Activated gamma-delta T cell treated with anti-CD3 and anti-CD28 coated beads, Interleukin-2, amount 50 U/mL, for 16 hours (primary cell): ENCODE data around the gene HELLS.
"Not testable (repeated sequence)": the region's sequence is repeated elsewhere in the genome, so short reads cannot be mapped to it uniquely, and the experiment has no call there.

Experiments used
- DNase-seq: peaks from one replicate; pipeline ENCODE4 v3.0.0-alpha.2; 2020; ENCODE audit warnings: low read depth

Gene HELLS

DNA sequence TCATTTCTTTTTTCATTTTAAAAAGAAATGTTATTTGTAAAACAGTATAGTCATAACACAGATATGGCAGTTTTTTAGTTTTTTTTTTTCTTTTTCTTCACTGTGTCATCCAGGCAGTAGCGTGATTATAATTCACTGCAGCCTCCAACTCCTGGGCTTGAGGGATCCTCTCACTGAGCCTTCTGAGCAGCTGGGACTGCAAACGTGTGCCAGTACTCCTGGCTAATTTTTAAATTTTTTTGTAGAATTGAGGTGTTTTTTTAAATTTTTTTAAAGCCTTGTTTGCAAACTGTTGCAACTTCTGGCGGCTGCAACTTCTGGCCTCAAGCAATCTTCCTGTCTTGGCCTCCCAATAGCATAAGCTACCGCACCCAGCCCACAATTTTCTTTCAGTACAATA is 63.0 kb downstream of the HELLS start:
- no peak for DNase-seq

GRCh38 chr10:94614558-94614957 is 69.0 kb downstream of the HELLS start:
- no peak for DNase-seq

GRCh38 chr10:94617389-94617944 is 71.9 kb downstream of the HELLS start:
- no peak for DNase-seq

GRCh38 chr10:94622666-94623205 is 77.1 kb downstream of the HELLS start:
- no peak for DNase-seq

DNA sequence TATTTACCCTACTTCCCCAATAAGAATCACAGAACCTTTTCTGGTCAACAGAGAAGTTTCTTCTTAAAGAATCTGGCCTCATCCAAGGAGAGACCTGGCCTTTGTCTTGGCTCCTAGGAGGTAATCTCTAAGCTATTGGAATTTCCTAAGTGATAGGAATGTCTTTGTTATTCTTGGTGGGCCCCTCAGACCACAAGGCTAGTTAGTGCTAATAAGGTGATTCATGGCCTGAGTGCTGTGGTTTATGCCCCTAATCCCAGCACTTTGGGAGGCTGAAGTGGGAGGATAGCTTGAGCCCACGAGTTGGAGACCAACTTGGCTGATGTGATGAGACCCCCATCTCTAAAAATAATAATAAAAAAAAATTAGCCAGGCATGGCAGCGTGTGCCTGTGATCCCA is 78.0 kb downstream of the HELLS start:
- no peak for DNase-seq

DNA sequence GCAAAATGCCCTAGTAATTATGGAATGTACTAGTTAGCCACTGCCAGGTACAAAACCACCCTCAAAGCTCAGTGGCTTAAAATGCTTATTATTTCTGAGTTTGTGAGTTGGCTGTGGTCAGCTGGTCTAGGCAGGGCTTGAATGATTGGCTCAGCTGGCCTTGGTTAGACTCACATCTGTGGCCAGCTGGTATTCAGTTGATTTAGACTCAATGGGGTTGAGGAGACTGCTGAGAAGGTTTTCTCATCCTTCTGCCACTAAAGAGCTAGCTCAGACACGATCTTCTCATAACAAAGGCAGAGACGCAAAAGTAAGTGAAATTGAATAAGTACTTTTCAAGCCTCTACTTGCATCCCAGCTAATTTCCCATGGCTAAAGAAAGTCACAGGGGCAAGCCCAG is 80.9 kb downstream of the HELLS start:
- DNase-seq: no peak

GRCh38 chr10:94627511-94627910 is 81.9 kb downstream of the HELLS start:
- no peak for DNase-seq

DNA sequence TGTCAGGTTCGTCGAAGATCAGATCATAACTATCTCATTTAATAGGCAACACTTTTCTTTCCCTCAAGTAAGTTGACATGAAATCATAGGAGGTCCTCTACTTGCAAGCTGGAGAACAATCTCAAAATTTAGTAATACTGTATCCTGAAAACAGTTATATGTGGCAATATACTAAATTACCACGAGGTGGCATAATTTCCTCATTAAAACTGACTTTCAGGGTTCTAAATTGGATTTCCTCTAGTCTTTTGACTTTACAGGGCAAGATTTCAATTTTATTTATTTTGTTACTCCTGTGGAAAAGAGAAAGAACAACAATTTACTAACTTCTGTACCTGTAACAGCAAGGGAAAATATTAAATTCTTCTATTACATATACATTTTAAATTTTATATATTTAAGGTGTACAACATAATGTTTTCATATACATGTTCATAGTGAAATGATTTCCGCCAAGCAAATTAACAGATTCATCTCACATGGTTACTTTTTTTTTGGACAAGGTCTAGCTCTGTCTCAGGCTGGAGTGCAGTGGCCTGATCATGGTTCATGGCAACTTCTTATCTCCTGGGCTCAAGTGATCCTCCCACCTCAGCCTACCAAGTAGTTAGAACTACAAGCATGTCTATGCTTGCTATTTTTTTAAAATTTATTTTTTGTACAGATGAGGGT is 84.6 kb downstream of the HELLS start:
- DNase-seq: no peak

GRCh38 chr10:94631077-94631875 is 85.7 kb downstream of the HELLS start:
- no peak for DNase-seq

DNA sequence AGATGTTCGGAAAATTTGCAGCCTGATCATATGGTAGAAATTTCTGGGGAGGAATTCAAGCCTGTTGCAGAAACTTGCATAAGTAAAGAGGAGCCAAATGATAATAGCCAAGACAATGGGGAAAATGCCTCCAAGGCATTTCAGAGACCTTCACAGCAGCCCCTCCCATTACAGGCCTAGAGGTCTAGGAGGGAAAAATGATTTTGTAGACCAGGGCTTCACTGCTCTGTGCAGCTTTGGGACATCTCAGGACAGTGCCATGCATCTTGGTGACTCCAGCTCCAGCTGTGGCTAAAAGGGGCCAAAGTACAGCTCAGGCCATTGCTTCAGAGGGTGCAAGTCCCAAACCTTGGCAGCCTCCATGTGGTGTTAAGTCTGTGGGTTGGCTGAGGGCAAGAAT is 87.4 kb downstream of the HELLS start:
- DNase-seq: no peak

GRCh38 chr10:94638097-94638496 is 92.5 kb downstream of the HELLS start:
- DNase-seq: not testable (repeated sequence)

DNA sequence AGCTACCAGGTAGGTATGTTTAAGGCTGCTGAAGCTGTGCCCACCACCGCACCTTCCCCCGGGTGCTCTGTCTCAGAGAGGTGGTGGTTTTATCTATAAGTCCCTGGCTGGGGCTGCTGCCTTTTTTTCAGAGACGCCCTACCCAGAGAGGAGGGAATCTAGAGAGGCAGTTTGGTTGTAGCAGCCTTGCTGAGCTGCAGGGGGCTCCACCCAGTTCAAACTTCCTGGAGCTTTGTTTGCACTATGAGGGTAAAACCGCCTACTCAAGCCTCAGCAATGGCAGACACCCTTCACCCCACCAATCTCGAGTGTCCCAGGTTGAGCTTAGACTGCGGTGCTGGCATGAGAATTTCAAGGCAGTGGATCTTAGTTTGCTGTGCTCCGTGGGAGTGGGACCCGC is 94.3 kb downstream of the HELLS start:
- DNase-seq: no peak

- no peak for DNase-seq
These were observed 95.0 kb downstream of the HELLS start for GRCh38 chr10:94640562-94640961.

DNA sequence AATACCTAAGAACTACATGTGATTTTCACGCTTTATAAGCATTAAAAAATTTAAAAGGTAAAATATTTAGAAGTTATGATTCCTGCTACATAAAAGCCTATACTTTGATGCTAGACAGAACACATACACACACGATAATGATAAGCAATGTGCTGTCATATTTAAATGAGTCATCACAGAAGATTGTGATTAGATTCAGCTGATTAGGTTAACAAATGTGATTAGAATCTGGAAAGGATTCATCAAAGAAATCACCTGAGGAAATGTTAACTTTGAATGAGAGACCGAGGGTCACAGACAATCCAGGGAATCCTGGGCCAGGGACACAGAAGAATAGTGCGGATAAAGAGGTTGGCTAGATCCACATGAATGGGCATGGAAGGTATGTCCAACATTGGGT is 95.9 kb downstream of the HELLS start:
- DNase-seq: no peak

- no peak for DNase-seq
These were observed 98.8 kb downstream of the HELLS start for GRCh38 chr10:94644352-94644751.

DNA sequence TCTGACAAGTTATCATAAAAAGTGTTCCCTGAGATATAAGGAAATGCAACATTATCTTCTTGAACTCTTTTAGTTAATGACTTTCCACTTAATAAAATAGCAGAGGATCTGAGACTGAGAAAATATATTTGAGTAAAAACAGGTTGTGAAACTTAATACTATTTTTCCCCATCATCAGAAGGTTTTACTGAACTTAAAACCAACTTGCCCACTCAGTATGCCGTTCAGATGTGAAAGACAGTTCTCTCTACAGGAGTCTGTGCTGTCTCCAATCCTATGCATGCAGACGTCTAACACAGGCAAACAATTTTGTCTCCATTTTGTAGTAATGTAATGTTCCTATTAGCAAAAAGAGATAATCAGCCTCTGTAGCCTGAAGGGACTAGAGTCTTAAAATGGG is 99.7 kb downstream of the HELLS start:
- no peak for DNase-seq
